ENCODE measurements around the gene NAP1L4.

The NAP1L4 gene

GRCh38 chr11:3010004-3010403 lies 17.9 kb upstream of the NAP1L4 start:
- Histone ChIP-seq H3K4me1 (ENCODE audit: control insufficient read depth, insufficient read depth, low read length) (peaks cover 12% of the 10 kb centered on the region), H3K9me3 (ENCODE audit: control insufficient read depth, low read length) (no peaks in the 10 kb centered on the region), H3K9ac (ENCODE audit: low read length) (no peak overlapping the region), H3K4me3 (ENCODE audit: low read length) (no peak overlapping the region), H3K27me3 (replicated peaks; ENCODE audit: control insufficient read depth, insufficient read depth, low read length) (no peaks in the 10 kb centered on the region), H3K36me3 (ENCODE audit: control insufficient read depth, insufficient read depth, low read length, severe bottlenecking) (peaks cover 97% of the 10 kb centered on the region)
- DNase-seq (ENCODE audit: low read depth), result no peak

GRCh38 chr11:3009481-3009880 lies 17.4 kb upstream of the NAP1L4 start:
- H3K9ac ChIP-seq (ENCODE audit: low read length), result no peak overlapping the region
- H3K36me3 ChIP-seq (ENCODE audit: control insufficient read depth, insufficient read depth, low read length, severe bottlenecking), result peaks cover 95% of the 10 kb centered on the region
- no peaks in the 10 kb centered on the region for H3K9me3 ChIP-seq (ENCODE audit: control insufficient read depth, low read length)
- peaks cover 10% of the 10 kb centered on the region for H3K4me1 ChIP-seq (ENCODE audit: control insufficient read depth, insufficient read depth, low read length)
- DNase-seq (ENCODE audit: low read depth), result no peak
- H3K27me3 ChIP-seq (replicated peaks; ENCODE audit: control insufficient read depth, insufficient read depth, low read length), result no peaks in the 10 kb centered on the region
- H3K4me3 ChIP-seq (ENCODE audit: low read length), result no peak overlapping the region

- no peak overlapping the region for H3K4me3 ChIP-seq (ENCODE audit: low read length)
- H3K9ac ChIP-seq (ENCODE audit: low read length), result no peak overlapping the region
- peaks cover 95% of the 10 kb centered on the region for H3K36me3 ChIP-seq (ENCODE audit: control insufficient read depth, insufficient read depth, low read length, severe bottlenecking)
- peaks cover 4% of the 10 kb centered on the region for H3K4me1 ChIP-seq (ENCODE audit: control insufficient read depth, insufficient read depth, low read length)
- no peaks in the 10 kb centered on the region for H3K9me3 ChIP-seq (ENCODE audit: control insufficient read depth, low read length)
- DNase-seq (ENCODE audit: low read depth), result no peak
- H3K27me3 ChIP-seq (replicated peaks; ENCODE audit: control insufficient read depth, insufficient read depth, low read length), result no peaks in the 10 kb centered on the region
Measured at GRCh38 chr11:3008746-3009336, 16.7 kb upstream of the NAP1L4 start.

GRCh38 chr11:3007404-3008010 lies 15.4 kb upstream of the NAP1L4 start:
- Histone ChIP-seq H3K4me1 (ENCODE audit: control insufficient read depth, insufficient read depth, low read length) (no peaks in the 10 kb centered on the region), H3K9ac (ENCODE audit: low read length) (no peak overlapping the region), H3K4me3 (ENCODE audit: low read length) (no peak overlapping the region), H3K36me3 (ENCODE audit: control insufficient read depth, insufficient read depth, low read length, severe bottlenecking) (peaks cover 96% of the 10 kb centered on the region), H3K27me3 (replicated peaks; ENCODE audit: control insufficient read depth, insufficient read depth, low read length) (no peaks in the 10 kb centered on the region), H3K9me3 (ENCODE audit: control insufficient read depth, low read length) (no peaks in the 10 kb centered on the region)
- DNase-seq (ENCODE audit: low read depth), result no peak

GRCh38 chr11:3006505-3007260 lies 14.6 kb upstream of the NAP1L4 start:
- Histone ChIP-seq H3K9ac (ENCODE audit: low read length) (no peak overlapping the region), H3K9me3 (ENCODE audit: control insufficient read depth, low read length) (no peaks in the 10 kb centered on the region), H3K4me1 (ENCODE audit: control insufficient read depth, insufficient read depth, low read length) (no peaks in the 10 kb centered on the region), H3K4me3 (ENCODE audit: low read length) (no peak overlapping the region), H3K27me3 (replicated peaks; ENCODE audit: control insufficient read depth, insufficient read depth, low read length) (no peaks in the 10 kb centered on the region), H3K36me3 (ENCODE audit: control insufficient read depth, insufficient read depth, low read length, severe bottlenecking) (peaks cover 96% of the 10 kb centered on the region)
- no peak for DNase-seq (ENCODE audit: low read depth)

- DNase-seq (ENCODE audit: low read depth), result no peak
- H3K9me3 ChIP-seq (ENCODE audit: control insufficient read depth, low read length), result no peaks in the 10 kb centered on the region
- no peak overlapping the region for H3K9ac ChIP-seq (ENCODE audit: low read length)
- no peaks in the 10 kb centered on the region for H3K27me3 ChIP-seq (replicated peaks; ENCODE audit: control insufficient read depth, insufficient read depth, low read length)
- peaks cover 98% of the 10 kb centered on the region for H3K36me3 ChIP-seq (ENCODE audit: control insufficient read depth, insufficient read depth, low read length, severe bottlenecking)
- peaks cover 7% of the 10 kb centered on the region for H3K4me1 ChIP-seq (ENCODE audit: control insufficient read depth, insufficient read depth, low read length)
- H3K4me3 ChIP-seq (ENCODE audit: low read length), result no peak overlapping the region
Measured at GRCh38 chr11:3004481-3004880, 12.4 kb upstream of the NAP1L4 start.

GRCh38 chr11:3003396-3004231 lies 11.5 kb upstream of the NAP1L4 start:
- Histone ChIP-seq H3K9ac (ENCODE audit: low read length) (no peak overlapping the region), H3K9me3 (ENCODE audit: control insufficient read depth, low read length) (no peaks in the 10 kb centered on the region), H3K4me3 (ENCODE audit: low read length) (no peak overlapping the region), H3K36me3 (ENCODE audit: control insufficient read depth, insufficient read depth, low read length, severe bottlenecking) (peaks cover 93% of the 10 kb centered on the region), H3K4me1 (ENCODE audit: control insufficient read depth, insufficient read depth, low read length) (peaks cover 7% of the 10 kb centered on the region), H3K27me3 (replicated peaks; ENCODE audit: control insufficient read depth, insufficient read depth, low read length) (no peaks in the 10 kb centered on the region)
- DNase-seq (ENCODE audit: low read depth), result no peak

- H3K27me3 ChIP-seq (replicated peaks; ENCODE audit: control insufficient read depth, insufficient read depth, low read length), result no peaks in the 10 kb centered on the region
- H3K9ac ChIP-seq (ENCODE audit: low read length), result no peak overlapping the region
- H3K36me3 ChIP-seq (ENCODE audit: control insufficient read depth, insufficient read depth, low read length, severe bottlenecking), result peaks cover 86% of the 10 kb centered on the region
- no peak for DNase-seq (ENCODE audit: low read depth)
- peaks cover 7% of the 10 kb centered on the region for H3K4me1 ChIP-seq (ENCODE audit: control insufficient read depth, insufficient read depth, low read length)
- no peak overlapping the region for H3K4me3 ChIP-seq (ENCODE audit: low read length)
- no peaks in the 10 kb centered on the region for H3K9me3 ChIP-seq (ENCODE audit: control insufficient read depth, low read length)
Measured at GRCh38 chr11:3002871-3003270, 10.7 kb upstream of the NAP1L4 start.

GRCh38 chr11:3002351-3002861 lies 10.3 kb upstream of the NAP1L4 start:
- no peak overlapping the region for H3K4me3 ChIP-seq (ENCODE audit: low read length)
- H3K9ac ChIP-seq (ENCODE audit: low read length), result no peak overlapping the region
- H3K9me3 ChIP-seq (ENCODE audit: control insufficient read depth, low read length), result no peaks in the 10 kb centered on the region
- peaks cover 7% of the 10 kb centered on the region for H3K4me1 ChIP-seq (ENCODE audit: control insufficient read depth, insufficient read depth, low read length)
- no peak for DNase-seq (ENCODE audit: low read depth)
- peaks cover 84% of the 10 kb centered on the region for H3K36me3 ChIP-seq (ENCODE audit: control insufficient read depth, insufficient read depth, low read length, severe bottlenecking)
- no peaks in the 10 kb centered on the region for H3K27me3 ChIP-seq (replicated peaks; ENCODE audit: control insufficient read depth, insufficient read depth, low read length)

GRCh38 chr11:3001496-3001895 lies 9.4 kb upstream of the NAP1L4 start:
- no peaks in the 10 kb centered on the region for H3K27me3 ChIP-seq (replicated peaks; ENCODE audit: control insufficient read depth, insufficient read depth, low read length)
- H3K4me3 ChIP-seq (ENCODE audit: low read length), result no peak overlapping the region
- peaks cover 81% of the 10 kb centered on the region for H3K36me3 ChIP-seq (ENCODE audit: control insufficient read depth, insufficient read depth, low read length, severe bottlenecking)
- no peak overlapping the region for H3K9ac ChIP-seq (ENCODE audit: low read length)
- peaks cover 7% of the 10 kb centered on the region for H3K4me1 ChIP-seq (ENCODE audit: control insufficient read depth, insufficient read depth, low read length)
- H3K9me3 ChIP-seq (ENCODE audit: control insufficient read depth, low read length), result no peaks in the 10 kb centered on the region
- no peak for DNase-seq (ENCODE audit: low read depth)
